DND-41 (cell line): ENCODE results near the gene PYGB.
A peak's percentile ranks its signal among the peaks of the same experiment; 100 is the strongest.

ENCODE experiments used
- ATAC-seq: fragments of 200-7000 bp; cut with Tn5 transposase; 3 replicates; pipeline ENCODE4 v1.9.1; 2021; ENCODE audit warnings: low read depth; ENCODE audit not compliant: insufficient read depth
- DNase-seq: peaks from one replicate; pipeline ENCODE4 v3.0.0-alpha.2; 2020
- H2AFZ ChIP-seq: 2 replicates; pipeline ENCODE4 v1.6.0; 2012; ENCODE audit warnings: low read depth, low read length
- H3K27ac ChIP-seq: 2 replicates; pipeline ENCODE4 v1.5.1; 2012; ENCODE audit warnings: low read length, inconsistent platforms
- H3K27me3 ChIP-seq: fragments of 200-600 bp; sonication (generic); 2 replicates; pipeline ENCODE4 v1.6.0; 2012; ENCODE audit warnings: low read length, mild to moderate bottlenecking, inconsistent platforms; ENCODE audit not compliant: insufficient read depth, poor library complexity
- H3K36me3 ChIP-seq: 2 replicates; pipeline ENCODE4 v1.5.1; 2012; ENCODE audit warnings: low read length, inconsistent platforms; ENCODE audit not compliant: insufficient read depth
- H3K4me1 ChIP-seq: 2 replicates; pipeline ENCODE4 v1.5.1; 2012; ENCODE audit warnings: mild to moderate bottlenecking, low read length; ENCODE audit not compliant: insufficient read depth
- H3K4me2 ChIP-seq: 2 replicates; pipeline ENCODE4 v1.6.0; 2012; ENCODE audit warnings: mild to moderate bottlenecking, moderate library complexity, low read length, inconsistent platforms; ENCODE audit not compliant: insufficient read depth
- H3K4me3 ChIP-seq, 2 experiments: fragments of 200-600 bp in 1 of 2; shearing (Covaris generic) in 1 of 2; 2 replicates each; pipeline ENCODE4 v1.5.1; 2012 to 2016; ENCODE audit warnings: inconsistent platforms in 2 of 2, low read length in 2 of 2, mild to moderate bottlenecking in 2 of 2, low read depth in 1 of 2, moderate library complexity in 1 of 2
- H3K79me2 ChIP-seq: 2 replicates; pipeline ENCODE4 v1.6.0; 2012; ENCODE audit warnings: low read length, inconsistent platforms; ENCODE audit not compliant: insufficient read depth
- H3K9ac ChIP-seq: 2 replicates; pipeline ENCODE4 v1.6.0; 2012; ENCODE audit warnings: low read depth, mild to moderate bottlenecking, inconsistent platforms, low read length, moderate library complexity
- H3K9me3 ChIP-seq: 2 replicates; pipeline ENCODE4 v1.5.1; 2012; ENCODE audit warnings: low read length, moderate library complexity, mild to moderate bottlenecking, inconsistent platforms; ENCODE audit not compliant: insufficient read depth, severe bottlenecking
- H4K20me1 ChIP-seq: 2 replicates; pipeline ENCODE4 v1.6.0; 2012; ENCODE audit warnings: low read length; ENCODE audit not compliant: insufficient read depth
- CTCF ChIP-seq: IDR thresholded peaks from 2 replicates; pipeline ENCODE4 v1.5.1; 2012; ENCODE audit warnings: borderline replicate concordance, low read length, moderate library complexity, mild to moderate bottlenecking; ENCODE audit not compliant: poor library complexity, severe bottlenecking; ENCODE audit errors: extremely low read depth
- EZH2 ChIP-seq: IDR thresholded peaks from 3 replicates; pipeline ENCODE4 v1.6.1; 2012; ENCODE audit warnings: borderline replicate concordance, low read depth, mild to moderate bottlenecking, moderate library complexity, low read length, inconsistent platforms; ENCODE audit not compliant: severe bottlenecking

The PYGB gene

GRCh38 chr20:25248786-25249172, 894 bp downstream of the PYGB start:
- Histone ChIP-seq H3K36me3 (peaks cover 27% of the 10 kb centered on the region), H3K4me2 (peak overlapping the region; percentile 99), H3K9me3 (no peaks in the 10 kb centered on the region), H3K9ac (peak overlapping the region; percentile 95), H3K4me3 (peak overlapping the region; percentile 98 to 100), H3K27me3 (peaks cover 10% of the 10 kb centered on the region), H3K27ac (peak overlapping the region; percentile 92), H4K20me1 (peaks cover 27% of the 10 kb centered on the region; the same call in 1 of the 2 replicates), H3K4me1 (peaks cover 48% of the 10 kb centered on the region), H2AFZ (peak overlapping the region; percentile 99), H3K79me2 (peaks cover 55% of the 10 kb centered on the region)
- no peak for TF ChIP-seq EZH2
- no peak for TF ChIP-seq CTCF
- DNase-seq (no peak), ATAC-seq (peak; percentile 15)

GRCh38 chr20:25249198-25249931, 1.5 kb downstream of the PYGB start:
- peak overlapping the region; percentile 95 for H3K9ac ChIP-seq
- H3K27me3 ChIP-seq, result peaks cover 10% of the 10 kb centered on the region
- peaks cover 59% of the 10 kb centered on the region for H3K79me2 ChIP-seq
- H2AFZ ChIP-seq, result peak overlapping the region; percentile 99; the same call in 1 of the 2 replicates
- peak; percentile 32 for TF ChIP-seq CTCF
- no peak for TF ChIP-seq EZH2
- H3K4me2 ChIP-seq, result peak overlapping the region; percentile 99
- DNase-seq (no peak), ATAC-seq (no peak)
- H3K4me1 ChIP-seq, result peaks cover 48% of the 10 kb centered on the region
- H3K9me3 ChIP-seq, result no peaks in the 10 kb centered on the region
- H3K36me3 ChIP-seq, result peaks cover 28% of the 10 kb centered on the region
- H3K27ac ChIP-seq, result peak overlapping the region; percentile 92; the same call in 1 of the 2 replicates
- peak overlapping the region; percentile 98 to 100 for H3K4me3 ChIP-seq
- H4K20me1 ChIP-seq, result peaks cover 28% of the 10 kb centered on the region; the same call in 1 of the 2 replicates

GRCh38 chr20:25250508-25250907, 2.6 kb downstream of the PYGB start:
- TF ChIP-seq CTCF, result no peak
- Histone ChIP-seq H4K20me1 (peaks cover 40% of the 10 kb centered on the region), H3K4me2 (peak overlapping the region; percentile 99), H3K9me3 (no peaks in the 10 kb centered on the region), H3K27me3 (peaks cover 10% of the 10 kb centered on the region), H3K79me2 (peaks cover 71% of the 10 kb centered on the region), H2AFZ (no peak overlapping the region), H3K36me3 (peaks cover 39% of the 10 kb centered on the region), H3K9ac (no peak overlapping the region; the same call in 1 of the 2 replicates), H3K27ac (no peak overlapping the region), H3K4me1 (peaks cover 48% of the 10 kb centered on the region), H3K4me3 (peak overlapping the region in 1 of 2 experiments; percentile 42; a peak in 1 of 4 replicates)
- DNase-seq (no peak), ATAC-seq (no peak)
